Measurements from ENCODE around the gene GALNS. TPM values are rescaled to one million over a fixed set of nuclear protein-coding genes. Genes with fewer than 3 reads are reported as not detected.
"Not testable (repeated sequence)": the region's sequence is repeated elsewhere in the genome, so short reads cannot be mapped to it uniquely, and the experiment has no call there.

GALNS gene
- total RNA-seq, 1 experiment from 2014 or later, result 21.5 TPM

DNA sequence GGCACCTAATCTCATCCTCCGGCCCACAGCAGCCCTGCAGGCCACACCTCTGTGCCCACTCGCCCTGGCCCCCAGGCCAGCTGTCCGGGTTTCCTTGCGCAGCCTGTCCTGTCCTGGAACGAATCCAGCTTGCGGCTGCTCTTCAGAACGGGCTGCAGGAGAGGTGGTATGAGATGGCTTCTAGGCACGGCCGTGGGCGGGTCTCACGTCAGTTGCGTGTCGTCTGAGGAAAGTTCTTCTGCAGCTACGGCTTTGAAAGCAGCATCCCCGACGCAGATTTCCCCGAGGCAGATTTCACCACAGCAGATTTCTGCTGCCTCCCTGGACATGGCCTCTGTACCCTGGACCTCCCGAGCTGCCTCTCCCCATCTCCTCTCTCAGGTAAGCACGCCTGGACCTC lies 18.2 kb downstream of the GALNS start:
- no peak for DNase-seq (ENCODE audit: low read depth)

GRCh38 chr16:88837806-88838205 lies 18.9 kb downstream of the GALNS start:
- DNase-seq (ENCODE audit: low read depth), result no peak

- no peak for DNase-seq (ENCODE audit: low read depth)
These were observed 20.0 kb downstream of the GALNS start for GRCh38 chr16:88836791-88837190.

DNA sequence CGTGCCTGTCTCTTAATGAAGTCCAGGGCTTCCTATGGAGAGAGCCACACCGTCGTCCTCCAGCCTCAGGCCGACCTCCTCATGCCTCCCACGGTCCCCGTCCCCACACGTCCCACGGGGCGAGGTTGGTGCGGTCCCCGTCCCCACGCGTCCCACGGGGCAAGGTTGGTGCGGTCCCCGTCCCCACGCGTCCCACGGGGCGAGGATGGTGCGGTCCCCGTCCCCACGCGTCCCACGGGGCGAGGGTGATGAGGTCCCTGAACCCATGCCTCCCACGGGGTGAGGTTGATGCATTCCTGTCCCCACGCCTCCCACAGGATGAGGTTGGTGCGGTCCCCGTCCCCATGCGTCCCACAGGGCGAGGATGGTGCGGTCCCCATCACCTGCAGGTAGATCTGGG lies 20.9 kb downstream of the GALNS start:
- DNase-seq (ENCODE audit: low read depth), result no peak

DNA sequence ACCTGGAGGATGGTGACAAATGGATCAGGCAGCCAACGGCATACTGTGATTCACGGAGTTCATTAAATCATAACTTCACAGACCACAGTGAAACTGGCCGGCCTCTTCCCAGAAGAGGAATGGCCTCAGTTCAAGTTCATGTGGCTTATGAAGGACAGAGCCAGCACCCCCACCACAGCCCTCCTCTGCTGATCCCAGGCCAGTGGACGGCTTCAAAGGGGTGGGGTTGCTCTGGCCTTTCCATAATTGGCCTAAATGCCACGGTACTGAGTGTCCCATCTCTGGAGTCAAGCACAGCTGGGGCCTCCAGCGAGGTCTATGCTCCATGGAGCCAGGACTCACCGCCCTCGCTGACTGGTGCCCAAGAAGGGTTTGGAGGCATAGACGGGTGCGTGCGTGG lies 21.4 kb downstream of the GALNS start:
- DNase-seq (ENCODE audit: low read depth), result no peak

DNA sequence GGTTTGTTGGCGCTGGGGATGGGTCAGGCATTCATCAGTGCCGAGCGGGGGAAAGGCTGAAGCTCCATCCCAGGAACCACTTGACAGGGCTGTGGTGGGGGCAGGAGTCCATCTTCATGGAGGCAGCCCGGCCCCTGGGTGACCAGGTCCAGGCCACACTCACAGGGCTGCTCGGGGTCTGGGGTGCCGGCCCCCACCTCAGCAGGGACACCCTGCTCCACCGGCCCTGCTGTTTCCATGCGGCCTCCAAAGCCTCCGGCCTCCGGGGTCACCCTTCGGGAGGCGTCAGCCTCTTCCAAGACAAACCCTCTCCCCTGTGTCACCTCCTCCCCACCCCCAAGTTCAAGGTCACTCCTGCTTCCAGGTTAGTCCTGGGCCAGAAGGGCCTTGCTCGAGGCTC lies 22.1 kb downstream of the GALNS start:
- DNase-seq (ENCODE audit: low read depth), result no peak

DNA sequence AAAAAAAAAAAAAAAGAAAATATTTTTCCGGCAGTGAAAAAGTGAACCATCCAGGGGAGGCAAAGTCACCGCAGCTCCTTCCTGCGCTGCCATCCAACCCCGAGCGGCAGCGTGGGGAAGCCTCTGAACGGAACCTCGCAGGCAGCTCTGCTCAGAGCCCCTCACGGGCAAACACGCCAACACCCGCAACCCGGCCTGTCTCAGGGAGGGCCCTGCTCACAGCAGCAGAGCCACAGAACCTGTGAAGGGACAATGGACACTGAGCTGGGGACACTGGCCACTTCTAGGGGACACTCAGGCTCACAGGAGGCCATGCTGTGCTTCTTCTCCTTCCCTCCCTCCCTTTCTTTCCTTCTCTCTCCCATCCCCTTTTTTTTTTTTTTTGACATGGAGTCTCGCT lies 23.7 kb downstream of the GALNS start:
- no peak for DNase-seq (ENCODE audit: low read depth)

DNA sequence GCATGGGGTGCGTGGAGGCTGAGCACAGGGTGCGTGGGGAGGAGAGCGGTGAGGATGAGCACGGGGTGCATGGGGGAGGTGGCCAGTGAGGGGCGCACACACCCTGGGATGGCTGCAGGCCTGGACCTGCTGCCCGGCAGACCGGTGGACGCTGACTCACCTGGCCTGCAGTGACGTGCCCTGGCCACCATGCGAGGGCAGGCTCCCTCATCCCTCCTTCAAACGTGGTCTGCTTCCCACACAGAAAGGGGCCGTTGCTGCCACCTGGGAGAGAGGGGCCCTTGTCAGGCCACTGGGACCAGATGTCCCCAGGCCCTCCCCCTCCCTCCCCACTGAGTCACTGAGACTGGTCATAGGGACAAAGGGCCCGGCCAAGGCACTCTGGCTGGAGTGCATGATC lies 24.9 kb downstream of the GALNS start:
- DNase-seq (ENCODE audit: low read depth), result no peak

DNA sequence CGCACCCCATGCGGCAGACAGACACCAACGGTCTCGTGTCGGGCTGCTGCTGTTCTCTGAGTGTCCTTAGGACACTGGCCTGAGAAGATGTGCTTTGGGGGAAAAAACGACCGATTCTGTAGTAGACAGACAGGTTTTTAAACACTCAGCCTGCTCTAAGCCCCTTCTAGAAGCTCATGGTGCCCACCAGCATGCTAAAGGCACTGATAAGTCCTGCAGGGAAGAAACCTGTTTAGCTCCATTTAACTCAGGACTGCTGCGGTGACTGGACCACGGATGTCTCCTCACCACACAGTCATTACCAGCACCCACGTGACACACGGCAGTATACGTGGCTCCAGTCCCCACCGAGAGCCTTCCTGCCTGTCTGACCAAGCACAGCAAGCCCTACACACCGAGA lies 26.0 kb downstream of the GALNS start:
- DNase-seq (ENCODE audit: low read depth), result no peak

- no peak for DNase-seq (ENCODE audit: low read depth)
These were observed 26.5 kb downstream of the GALNS start for GRCh38 chr16:88830258-88830657.

DNA sequence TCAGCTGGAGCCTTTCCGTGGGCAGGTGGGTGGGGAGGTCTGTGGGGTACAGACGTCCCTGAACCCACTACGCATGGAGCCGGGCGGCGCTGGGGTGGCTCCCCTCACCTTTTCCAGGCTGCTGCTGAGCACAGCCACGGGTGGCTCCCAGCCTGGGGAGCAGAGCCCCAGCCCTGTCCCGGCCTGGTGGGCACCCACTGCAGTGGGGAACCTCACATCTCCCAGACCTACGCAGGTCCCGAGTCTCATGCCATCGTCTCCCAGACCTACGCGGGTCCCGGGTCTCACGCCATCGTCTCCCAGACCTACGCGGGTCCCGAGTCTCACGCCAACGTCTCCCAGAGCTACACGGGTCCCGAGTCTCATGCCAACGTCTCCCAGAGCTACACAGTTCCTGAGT lies 28.0 kb downstream of the GALNS start:
- no peak for DNase-seq (ENCODE audit: low read depth)

GRCh38 chr16:88827727-88828126 lies 29.0 kb downstream of the GALNS start:
- no peak for DNase-seq (ENCODE audit: low read depth)

GRCh38 chr16:88826070-88826840 lies 30.5 kb downstream of the GALNS start:
- DNase-seq (ENCODE audit: low read depth), result no peak

- no peak for DNase-seq (ENCODE audit: low read depth)
These were observed 31.6 kb downstream of the GALNS start for GRCh38 chr16:88825146-88825545.

DNA sequence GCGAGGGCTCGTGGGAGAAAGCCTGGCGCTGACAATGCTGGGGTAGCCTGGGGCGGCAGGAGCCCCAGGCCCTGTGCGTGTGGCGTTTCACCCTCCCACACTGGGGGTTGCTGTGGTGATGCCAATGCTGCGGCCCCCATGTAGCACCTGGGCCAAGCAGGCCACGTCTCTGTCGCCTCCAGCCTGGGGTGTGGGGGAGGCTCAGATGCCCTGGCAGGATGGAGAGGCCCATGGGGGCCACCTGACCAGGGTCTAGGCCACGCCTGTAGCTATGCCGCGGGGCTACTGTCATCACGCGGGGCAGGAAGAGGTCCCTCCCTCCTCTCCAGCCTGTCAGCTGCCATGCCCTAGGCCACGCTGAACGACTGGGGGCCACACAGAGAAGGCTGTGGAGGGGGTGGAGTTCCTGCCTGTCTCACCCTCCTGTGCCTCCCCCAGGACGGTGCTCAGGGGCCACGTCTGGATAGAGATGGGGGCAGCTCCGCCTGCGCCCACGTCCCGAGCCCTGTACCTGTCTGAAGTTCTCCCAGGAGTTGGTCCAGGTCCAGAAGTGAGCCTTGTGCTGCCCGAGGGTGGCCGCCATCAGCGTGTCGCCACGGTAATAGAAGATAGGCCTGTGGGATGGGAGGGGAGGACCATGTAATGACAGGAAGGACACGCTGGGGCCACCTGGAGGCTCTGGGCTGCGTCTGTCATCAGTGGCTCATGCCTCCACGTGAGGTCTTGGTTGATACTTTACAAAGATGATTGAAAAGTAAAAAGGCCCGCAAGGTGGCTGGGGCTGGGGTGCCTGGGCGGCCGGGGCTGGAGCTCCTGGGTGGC lies 32.3 kb downstream of the GALNS start:
- DNase-seq (ENCODE audit: low read depth), result no peak

GRCh38 chr16:88823646-88824045 lies 33.1 kb downstream of the GALNS start:
- not testable (repeated sequence) for DNase-seq (ENCODE audit: low read depth)

DNA sequence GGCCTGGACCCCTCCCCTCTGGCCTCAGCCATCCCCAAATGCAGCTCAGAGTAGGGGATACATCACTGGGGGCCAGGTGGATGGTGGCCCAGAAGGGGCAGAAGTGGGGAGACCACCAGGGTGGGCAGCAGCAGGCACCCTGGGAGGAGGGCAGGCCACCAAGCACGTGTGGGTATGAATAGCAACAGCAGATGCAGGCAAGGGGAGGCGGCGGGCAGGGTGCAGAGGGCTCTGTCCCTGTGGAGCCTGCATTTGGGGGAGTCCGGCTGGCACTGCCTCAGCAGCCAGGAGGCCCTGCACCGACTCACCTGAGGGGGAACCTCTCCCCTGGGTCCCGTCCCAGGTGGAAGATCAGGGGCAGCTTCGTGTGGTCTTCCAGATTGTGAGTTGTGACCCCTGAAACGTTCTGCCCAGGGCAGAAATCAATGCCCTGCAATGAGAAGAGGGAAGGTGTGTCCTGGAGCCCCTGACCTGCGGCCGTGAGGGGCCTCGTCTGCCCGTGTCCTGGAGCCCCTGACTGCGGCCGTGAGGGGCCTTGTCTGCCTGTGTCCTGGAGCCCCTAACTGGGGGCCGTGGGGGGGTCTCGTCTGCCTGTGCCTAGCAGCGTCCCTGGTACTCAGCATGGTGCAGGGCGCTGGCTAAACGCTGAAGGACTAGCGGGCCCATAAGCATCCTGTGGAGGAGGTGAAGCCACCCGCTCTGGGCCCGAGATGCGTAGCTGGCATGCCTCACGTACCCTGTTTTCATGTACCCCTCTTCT lies 34.3 kb downstream of the GALNS start:
- DNase-seq (ENCODE audit: low read depth), result no peak

GRCh38 chr16:88821168-88821850 lies 35.4 kb downstream of the GALNS start:
- DNase-seq (ENCODE audit: low read depth), result no peak

DNA sequence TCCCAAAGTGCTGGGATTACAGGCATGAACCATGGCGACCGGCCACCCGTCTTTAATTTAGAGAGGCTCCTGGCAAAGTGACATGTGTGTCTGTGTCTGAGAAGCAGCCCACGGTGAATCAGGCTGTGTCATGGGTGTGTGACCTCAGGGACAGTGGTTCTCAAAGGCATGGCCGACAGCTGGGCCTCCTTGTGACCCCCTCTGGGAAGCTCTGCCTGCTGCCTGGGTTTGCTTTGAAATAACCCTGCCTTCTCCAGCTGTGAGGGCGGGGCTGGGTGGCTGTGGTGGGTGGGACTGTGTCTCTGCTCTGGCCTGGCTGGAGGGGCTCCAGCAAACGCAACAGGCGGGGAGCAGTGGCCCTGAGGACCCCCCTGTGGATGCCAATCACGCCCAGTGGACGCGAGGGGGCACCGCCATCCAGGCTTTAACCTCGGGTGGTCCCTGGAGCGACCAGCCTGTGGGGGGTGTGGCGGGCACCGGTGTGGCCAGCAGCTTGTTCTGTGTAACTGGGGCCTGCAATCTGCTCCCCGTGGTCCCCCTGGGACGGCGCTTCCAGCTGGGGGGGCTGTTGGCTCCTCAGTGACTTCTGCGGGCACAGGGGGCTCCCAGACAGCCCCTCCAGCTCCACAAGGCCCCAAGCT lies 36.2 kb downstream of the GALNS start:
- no peak for DNase-seq (ENCODE audit: low read depth)

DNA sequence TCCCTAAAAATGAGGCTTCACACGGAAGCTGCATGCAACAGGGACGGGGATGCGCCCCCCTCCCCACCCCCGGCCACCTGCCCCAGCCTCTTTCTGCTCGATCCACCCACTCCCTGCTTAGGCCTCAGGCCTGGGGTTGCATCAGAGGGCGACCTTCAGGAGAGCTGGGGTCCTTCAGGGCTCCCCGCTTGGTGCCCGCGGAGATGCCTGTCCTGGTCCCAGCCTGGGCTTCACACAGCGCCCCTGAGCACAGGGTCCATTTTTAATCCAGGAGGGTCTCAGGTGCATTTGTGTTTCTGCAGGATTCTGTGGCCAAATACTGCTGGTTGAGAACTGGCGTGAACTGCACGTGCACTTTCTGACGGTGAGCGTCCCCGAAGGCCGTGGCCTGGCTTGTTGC lies 37.6 kb downstream of the GALNS start:
- no peak for DNase-seq (ENCODE audit: low read depth)

DNA sequence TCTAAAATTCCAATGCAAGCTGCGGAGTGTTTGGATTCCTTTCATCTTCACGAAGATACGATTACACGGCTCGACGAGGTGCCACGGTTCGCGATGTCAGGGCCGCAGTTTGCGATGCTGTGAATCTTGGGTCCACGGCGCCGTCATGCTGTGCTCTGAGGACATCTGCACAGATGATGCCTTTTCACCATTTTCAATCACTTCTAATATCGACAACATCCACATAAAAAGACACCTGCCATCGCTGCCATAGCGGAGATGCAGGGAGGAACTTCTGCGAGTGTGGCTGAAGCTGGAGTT lies 38.2 kb downstream of the GALNS start:
- DNase-seq (ENCODE audit: low read depth), result no peak

Data from LHCN-M2 (cell line).